HFF-Myc (cell line): Measurements from ENCODE around the gene PLEKHG4B.

Experiments used
- DNase-seq: peaks from one replicate; pipeline ENCODE4 v3.0.0-alpha.2; 2011; ENCODE audit warnings: low read depth; ENCODE audit errors: extremely low read depth
- H3K4me3 ChIP-seq: replicated peaks from 2 replicates; pipeline ENCODE4 v1.5.1; 2011; ENCODE audit warnings: low read depth, mild to moderate bottlenecking, control low read depth, low read length
- TF ChIP-seq, protein P1 (sequence below): IDR thresholded peaks from 2 replicates; pipeline ENCODE4 v1.5.1; 2012; ENCODE audit warnings: mild to moderate bottlenecking, low read depth, low read length, control low read depth; ENCODE audit errors: missing control alignments

PLEKHG4B gene

DNA sequence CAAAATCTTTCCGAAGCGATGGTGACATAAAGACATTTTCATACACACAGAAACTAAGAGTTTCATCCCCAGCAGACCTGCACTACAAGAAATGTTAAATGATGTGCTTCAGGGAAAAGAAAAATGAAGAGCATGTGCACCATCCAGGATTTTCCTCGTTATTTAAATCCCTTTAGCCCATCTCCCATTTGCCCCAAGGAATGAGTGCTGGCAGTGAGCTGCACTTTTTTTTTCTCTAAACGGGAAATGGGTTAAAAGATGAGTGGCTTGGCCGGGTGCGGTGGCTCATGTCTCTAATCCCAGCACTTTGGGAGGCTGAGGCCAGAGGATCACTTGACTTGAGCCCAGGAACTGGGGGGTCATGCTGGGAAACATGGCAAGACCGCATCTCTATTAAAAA, 92.5 kb downstream of the PLEKHG4B start:
- DNase-seq: no peak
- TF ChIP-seq, protein P1, sequence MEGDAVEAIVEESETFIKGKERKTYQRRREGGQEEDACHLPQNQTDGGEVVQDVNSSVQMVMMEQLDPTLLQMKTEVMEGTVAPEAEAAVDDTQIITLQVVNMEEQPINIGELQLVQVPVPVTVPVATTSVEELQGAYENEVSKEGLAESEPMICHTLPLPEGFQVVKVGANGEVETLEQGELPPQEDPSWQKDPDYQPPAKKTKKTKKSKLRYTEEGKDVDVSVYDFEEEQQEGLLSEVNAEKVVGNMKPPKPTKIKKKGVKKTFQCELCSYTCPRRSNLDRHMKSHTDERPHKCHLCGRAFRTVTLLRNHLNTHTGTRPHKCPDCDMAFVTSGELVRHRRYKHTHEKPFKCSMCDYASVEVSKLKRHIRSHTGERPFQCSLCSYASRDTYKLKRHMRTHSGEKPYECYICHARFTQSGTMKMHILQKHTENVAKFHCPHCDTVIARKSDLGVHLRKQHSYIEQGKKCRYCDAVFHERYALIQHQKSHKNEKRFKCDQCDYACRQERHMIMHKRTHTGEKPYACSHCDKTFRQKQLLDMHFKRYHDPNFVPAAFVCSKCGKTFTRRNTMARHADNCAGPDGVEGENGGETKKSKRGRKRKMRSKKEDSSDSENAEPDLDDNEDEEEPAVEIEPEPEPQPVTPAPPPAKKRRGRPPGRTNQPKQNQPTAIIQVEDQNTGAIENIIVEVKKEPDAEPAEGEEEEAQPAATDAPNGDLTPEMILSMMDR: no peak
- H3K4me3 ChIP-seq: no peak overlapping the region

GRCh38 chr5:185095-186070, 93.4 kb downstream of the PLEKHG4B start:
- TF ChIP-seq, protein P1: no peak
- no peak overlapping the region for H3K4me3 ChIP-seq
- DNase-seq: no peak

GRCh38 chr5:186091-187041, 94.4 kb downstream of the PLEKHG4B start:
- H3K4me3 ChIP-seq: no peak overlapping the region
- TF ChIP-seq, protein P1: no peak
- no peak for DNase-seq

- DNase-seq: no peak
- TF ChIP-seq, protein P1: no peak
- no peak overlapping the region for H3K4me3 ChIP-seq
These were observed 95.1 kb downstream of the PLEKHG4B start for GRCh38 chr5:187042-187431.

GRCh38 chr5:187617-188451, 95.9 kb downstream of the PLEKHG4B start:
- TF ChIP-seq, protein P1: no peak
- no peak for DNase-seq
- H3K4me3 ChIP-seq: no peak overlapping the region
